ENCODE results near the gene CCRL2.
"Not testable (repeated sequence)": the region's sequence is repeated elsewhere in the genome, so short reads cannot be mapped to it uniquely, and the experiment has no call there.

The CCRL2 gene

DNA sequence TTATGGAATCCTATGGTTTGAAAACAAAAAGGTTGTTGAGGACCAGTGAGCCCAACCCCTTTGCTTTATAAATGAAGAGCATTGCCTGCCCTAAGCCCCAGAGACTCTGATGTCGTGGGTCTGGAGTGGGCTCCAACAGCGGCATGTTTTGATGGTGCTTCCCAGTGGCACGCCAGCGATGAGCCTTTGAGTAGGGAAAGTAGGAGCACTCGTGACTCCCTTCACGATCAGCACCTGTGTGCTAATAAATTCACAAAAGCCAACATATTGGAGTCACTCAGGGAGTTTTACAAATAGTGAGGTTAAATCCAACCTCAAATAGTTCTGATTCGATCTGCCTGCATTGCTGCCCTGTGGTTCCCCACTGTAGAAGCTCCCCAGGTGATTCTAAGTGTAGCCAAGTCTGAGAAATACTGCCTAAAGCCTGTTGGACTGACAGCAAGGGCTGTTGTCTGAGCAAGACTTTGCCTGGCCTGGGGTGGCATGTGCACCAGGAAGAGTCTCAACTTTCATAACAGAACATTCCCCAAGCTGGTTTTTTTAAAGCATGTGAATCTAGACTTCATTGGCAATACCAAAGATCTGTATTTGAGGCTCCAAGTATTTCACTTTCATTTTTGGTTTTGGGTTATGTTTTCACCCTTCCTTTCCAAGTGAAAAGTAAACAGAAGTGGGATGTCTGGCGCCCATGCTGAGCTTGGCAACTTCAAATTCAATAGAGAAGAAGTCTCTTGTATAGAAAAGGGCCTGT, 26.4 kb upstream of the CCRL2 start:
- no peak for DNase-seq

DNA sequence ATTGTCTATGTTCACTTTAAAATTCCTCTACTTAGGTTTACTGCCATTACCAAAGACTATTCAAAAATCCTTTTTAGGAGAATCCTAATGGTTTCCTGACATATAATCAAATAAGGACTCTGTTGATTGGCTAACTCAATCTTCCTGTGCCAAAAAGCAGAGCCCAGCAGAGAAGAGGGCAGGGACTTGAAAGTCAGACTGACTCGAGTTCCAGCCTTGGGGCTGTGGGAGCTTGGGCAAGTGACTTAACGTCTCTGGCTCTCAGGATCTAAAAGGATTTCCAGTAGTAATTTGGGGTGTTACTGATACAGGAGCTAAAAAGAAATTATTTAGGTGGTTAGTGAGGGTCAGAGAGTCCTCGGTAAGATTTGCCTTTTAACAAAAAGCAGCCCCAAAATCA, 25.4 kb upstream of the CCRL2 start:
- DNase-seq, result no peak

DNA sequence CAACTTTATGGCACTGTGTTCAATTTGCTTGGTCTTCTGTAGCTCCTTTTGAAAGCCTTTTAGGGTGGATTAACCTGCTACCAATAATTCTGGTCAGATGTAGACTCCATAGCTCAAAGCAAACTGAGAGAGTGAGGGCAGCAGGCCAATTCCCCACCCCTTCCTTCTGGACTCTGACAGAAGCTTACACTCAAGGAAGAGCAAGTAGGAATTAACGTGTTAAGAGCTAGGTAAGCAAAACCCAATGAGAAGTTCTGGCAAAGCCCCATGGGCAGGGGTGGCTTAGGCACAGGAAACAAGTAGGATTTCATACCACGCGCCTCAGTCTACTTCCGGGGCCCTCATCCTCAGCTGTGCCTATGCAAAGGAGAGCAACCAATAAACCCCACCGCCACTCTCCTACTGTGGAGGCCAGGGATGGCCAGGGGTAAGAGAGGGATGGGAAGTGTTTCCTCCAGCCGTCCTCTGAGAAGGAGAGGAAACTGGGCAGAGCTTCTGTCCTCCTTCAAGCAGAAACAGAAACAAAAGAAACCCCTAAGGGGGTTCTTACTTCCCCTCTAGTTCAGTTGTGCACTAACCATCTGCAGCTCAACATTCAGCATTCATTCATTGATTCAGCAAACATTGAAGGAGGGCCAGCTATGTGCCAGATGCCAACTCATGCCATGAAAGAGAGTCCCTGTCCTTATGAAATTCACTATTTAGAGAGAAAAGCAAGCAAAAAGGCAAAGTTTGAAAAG, 23.7 kb upstream of the CCRL2 start:
- DNase-seq, result no peak

DNA sequence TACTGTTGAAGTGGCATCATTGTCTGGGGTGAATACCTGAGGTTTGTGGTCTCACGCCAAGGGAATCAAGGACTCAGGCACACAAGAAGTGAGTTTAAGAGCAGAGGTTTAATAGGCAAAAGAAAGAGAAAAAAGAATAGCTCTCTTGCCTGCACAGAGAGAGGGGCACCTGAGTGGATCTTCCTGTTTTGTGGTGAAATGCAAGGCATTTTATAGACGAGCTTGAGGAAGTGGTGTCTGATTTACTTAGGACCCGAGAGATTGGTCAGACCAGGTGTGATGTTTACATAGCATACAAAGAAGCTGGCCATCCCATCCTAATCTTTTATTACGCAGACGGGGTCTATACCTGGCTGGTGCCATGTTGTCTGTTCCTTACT, 23.1 kb upstream of the CCRL2 start:
- DNase-seq, result no peak

DNA sequence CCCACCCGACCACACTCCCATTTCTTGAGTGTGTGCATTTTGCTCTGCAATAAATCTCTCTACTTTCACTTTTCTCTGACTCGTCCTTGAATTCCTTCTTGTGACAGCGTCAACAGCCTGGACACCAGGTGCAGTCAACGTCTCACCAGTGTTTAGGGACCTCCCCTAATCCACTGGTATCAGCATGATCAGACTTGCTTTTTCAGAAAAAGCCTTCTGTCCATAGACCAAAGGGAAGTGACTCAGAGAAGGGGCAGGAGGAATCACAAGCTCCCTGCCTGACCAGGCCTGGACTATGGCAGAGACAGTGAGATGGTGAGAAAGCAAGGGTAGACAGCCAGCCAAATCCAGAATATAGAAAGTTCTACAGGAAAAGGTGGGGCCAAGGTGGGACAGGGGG, 20.9 kb upstream of the CCRL2 start:
- DNase-seq, result no peak

DNA sequence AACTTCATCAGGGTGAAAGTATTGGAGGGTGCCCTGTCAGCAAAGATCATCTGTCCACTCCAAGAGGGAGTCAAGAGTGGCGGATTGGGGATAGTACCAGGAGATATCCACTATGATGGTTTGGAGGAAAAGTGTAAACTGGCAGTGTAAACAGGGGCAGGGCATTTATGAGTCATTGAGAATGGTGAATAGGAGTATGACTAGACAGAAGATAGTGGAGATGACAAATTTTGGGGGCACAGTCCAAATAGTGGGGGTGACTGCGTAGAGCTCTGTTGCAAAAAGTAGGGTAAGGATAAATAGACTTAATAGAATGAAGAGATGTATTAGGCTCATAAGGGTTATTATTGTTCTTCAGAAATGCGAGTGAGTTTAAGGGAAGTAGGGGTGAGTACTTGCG, 18.2 kb upstream of the CCRL2 start:
- DNase-seq, result not testable (repeated sequence)

DNA sequence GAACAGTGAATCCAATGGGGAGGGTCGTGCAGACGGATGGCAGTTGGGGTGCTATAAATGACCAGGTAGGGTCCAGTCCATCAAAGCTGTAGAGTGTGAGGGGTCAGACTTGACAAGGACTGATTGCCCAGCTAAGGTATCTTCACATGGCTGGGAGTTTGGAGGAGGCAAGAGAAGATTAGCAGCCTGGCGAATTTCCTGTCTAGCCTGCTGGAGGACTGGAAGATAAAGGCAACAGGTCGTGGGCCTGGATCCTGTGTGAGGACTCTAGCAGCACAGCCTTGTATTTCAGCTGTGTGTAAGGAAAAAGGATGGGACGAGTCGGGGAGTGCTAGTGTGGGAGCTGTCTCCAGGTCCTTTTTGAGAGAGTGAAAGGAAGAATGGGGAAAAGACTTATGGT, 17.8 kb upstream of the CCRL2 start:
- no peak for DNase-seq

DNA sequence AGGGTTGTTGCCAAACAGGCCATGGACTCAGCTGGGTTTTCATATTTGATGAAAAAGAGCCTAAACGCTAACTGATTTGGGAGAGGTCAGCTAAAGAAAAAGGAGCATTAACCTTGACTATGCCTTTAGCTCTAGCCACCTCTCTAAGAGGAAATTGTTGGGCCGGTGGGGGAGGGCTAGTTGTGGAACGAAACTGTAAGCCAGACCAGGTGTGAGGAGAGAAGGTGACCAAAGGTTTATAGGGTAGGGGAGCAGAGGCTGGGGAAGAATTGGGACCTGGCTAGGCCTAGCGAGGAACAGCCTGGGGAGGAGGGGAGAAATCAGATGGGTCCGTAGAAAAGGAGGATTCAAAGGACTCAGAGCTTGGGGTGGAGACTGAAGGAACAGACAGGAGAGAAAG, 15.5 kb upstream of the CCRL2 start:
- DNase-seq, result not testable (repeated sequence)

DNA sequence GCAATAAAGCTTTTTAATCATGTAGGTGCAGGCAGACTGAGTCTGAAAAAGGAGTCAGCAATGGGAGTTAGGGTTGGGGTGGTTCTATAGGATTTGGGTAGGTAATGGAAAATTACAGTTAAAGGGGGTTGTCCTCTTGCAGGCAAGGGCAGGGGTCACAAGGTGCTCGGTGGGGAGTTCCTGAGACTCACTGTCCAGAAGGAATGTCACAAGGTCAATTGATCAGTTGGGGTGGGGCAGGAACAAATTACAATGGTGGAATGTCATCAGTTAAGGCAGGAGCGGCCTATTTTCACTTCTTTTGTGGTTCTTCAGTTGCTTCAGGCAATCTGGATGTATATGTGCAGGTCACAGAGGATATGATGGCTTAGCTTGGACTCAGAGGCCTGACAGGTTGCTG, 14.0 kb upstream of the CCRL2 start:
- no peak for DNase-seq

DNA sequence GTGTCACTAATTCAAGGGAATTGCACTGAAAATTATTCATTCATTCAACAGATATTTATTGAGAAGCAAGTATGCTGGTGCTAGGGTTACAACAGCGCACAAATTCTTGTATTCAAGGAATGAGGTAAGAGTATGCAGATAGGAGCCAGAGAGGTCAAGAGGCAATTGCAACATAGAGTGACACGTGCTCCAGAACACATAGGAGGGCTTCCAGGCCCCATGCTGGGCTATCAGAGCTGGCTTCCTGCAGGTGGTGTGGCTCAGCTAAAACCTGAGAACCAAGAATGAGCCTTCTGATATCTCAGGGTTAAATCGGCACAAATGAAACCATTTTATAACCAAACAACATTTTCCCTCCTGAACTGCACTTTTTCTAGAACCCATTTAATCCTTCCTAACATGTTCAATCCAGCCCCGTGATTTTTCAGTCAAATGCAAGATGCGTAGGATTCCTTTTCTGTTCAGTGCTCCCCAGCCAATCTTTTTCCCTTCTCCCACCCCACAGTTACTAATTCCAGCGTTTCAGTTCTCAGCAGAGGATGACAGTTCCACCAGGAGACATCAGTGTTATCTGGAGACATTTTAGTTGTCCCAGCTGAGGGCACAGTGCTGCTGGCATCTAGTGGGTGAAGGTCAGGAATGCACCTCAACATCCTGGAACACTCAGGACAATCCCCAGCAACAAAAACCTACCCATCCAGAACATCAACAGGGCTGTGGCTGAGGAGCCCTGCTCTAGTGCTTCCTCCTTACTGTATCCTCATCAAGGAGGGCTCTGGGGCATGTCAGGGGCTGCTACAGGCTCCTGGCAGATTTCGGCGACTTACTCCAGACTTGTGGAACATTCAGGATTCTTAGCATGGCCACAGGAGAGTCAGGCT, 13.3 kb upstream of the CCRL2 start:
- DNase-seq, result no peak

DNA sequence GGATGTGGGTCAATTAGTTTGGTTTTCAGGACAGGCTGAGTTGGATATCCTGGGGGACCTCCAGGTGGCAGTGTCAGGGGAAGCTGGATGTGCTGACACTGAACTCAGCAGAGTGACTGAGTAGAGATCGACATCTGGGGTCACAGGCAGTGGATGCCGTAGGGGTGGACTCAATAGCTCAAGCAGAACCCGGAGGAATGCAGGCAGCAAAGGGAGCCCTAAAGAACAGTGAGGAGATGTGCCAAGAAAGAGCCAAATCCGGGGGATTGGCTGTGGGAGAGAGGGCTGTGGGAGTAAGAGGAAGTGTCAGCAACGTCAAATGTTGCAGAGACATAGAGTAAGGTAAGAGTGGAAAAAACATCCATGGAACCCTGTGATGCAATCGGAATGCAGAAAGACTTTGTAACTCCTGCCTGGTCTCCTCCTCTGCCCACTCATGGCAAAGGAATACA, 11.8 kb upstream of the CCRL2 start:
- no peak for DNase-seq

DNA sequence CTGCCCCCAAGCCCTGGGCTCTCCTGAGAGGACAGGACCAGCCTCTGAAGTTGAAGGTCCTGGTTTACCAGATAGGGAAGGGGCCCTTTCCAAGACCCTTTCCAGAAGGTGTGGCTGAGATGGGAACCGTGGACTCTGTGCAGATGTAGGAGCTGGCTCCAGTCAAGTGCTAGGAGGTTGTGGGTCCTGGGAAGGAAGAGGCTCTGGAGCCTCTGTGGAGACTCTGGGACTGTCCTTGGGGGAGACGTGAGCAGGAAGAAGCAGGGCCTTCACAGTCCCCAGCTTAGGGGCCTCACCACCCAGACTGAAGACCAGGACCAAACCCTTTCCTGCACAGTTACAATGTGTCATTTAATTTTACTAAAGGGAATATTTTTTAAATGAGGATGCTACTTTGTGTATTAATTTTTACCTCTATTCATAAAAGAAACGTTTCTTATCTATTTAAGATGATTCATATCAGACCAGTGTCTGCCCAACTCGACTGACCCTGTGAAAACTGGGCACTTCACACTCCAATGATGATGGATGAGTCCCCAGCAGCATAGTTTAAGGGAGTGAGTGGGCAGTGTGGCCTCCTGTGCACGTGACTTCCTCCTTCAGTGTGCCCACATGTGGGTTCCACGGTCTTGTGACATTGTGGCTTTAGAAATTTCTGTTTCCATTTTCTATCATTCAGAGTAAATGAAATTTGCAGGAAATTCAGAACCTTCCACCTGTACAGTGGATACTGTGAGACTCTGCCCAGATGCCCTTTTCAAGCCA, 11.1 kb upstream of the CCRL2 start:
- DNase-seq, result no peak

DNA sequence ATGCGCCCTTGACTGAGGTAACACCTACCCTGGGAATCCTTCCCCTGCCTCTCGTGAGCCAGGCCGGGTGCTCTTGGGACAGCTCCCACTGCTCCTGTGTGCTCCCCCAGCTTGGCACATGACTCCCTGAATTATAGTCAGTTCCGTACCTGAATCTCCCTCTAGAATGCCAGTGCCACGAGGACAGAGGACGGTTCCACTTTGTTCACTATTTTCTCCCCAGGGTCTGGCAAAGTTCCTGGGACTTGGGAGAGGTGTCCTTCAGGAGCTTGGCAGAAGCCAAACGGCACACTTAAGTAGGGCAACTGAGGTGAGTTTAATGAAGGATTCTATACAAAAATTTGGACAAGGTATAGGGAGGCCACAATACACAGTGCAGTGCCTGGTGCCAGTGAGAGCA, 9.9 kb upstream of the CCRL2 start:
- DNase-seq, result no peak

DNA sequence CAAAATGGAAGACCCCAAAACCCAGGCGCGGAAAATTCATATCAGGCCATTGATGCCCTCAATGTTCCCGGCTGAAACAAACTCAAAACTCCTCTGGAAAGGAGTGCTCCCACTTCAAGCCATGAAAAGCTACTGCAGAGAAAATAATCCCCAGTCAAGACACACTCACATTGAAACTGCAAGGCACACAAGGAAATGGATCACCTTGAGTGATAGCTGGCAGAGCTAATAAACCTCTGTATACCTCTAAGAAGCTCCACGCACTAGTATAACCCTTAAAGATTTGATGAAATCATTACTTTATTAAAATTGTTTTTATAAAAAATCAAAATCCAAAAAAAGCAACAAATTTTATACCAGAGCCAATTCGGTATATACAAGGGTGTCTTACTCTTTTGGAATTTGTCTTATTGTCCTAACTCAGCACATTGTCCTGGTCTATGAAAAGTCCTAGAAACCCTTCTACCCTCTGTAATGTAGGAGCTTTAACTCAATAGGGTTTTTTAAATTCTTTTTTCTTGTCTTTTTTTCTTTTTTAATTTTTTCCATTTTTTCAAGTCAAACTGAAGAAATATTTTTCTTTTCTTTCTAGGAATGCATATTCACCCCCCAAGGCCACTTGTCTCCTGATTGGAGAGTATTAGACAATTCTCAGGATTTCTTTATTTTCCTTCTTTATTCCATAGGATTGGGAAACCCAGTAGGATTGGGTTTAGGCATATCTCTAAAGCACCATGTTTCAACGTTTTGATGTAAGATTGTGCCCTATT, 8.7 kb upstream of the CCRL2 start:
- DNase-seq, result no peak

DNA sequence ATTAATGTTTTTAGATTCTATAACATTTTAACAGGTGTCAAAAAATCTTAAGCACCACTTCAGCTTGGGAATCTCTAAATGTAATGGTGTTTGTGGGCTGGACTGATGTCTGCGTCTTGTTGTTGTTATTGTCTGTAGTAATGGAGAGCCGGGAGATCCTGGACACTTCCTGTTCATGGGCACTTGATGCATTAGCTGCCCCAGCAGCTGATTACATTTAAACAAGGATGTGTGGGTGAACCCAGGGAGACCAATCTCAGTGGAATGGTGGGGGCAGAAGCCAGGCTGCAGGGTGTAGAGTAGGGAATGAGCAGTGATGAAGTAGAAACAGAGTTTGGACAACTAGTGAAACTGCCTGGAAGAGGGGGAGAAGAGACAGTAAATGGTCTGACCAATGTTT, 8.0 kb upstream of the CCRL2 start:
- DNase-seq, result no peak

DNA sequence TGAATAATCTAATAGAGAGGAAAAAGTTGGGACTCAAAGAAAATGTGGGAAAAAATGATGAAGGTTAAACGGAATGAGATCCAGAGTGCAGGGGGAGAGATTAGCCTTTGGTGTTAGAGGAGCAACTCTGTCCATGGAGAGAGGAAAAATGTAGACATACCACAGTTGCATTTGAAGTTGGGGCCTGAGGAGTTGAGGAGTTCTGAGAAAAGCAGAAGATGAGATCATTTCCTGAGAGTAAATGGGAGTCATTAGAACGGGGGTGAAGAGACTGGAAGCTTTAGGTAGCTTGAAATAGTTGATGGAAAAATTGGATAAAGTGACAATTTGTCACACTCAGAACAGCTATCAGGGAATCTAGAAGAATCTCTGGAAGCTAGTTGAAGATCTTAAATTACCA, 7.5 kb upstream of the CCRL2 start:
- no peak for DNase-seq

DNA sequence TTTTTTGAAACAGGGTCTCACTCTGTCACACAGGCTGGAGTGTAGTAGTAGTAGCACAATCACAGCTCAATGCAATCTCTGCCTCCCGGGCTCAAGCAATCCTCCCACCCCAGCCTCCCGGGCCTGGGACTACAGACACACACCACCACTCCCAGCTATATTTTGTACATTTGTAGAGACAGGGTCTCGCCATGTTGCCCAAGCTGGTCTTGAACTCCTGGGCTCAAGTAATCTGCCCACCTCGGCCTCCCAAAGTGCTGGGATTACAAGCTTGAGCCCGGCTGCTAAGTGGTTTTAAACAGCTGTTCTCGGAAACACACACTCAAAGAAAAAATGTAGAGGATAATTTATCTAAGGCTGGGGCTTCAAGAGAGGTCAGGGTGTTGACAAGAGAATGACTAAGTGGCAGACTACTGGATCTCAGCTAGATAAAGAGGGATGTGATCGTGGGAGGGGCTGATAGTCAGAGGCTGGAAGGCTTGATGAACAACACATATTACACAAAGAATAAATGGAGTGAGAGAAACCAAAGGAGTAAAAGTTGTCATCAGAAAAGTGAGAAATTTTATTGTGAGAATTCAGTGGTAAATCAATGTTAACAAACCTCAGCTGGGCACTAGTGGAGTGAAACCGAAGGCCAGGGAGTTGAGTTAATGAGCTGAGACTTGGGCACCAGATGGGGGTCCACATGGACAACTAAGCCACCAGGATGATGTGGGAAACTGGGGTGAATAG, 6.9 kb upstream of the CCRL2 start:
- no peak for DNase-seq

DNA sequence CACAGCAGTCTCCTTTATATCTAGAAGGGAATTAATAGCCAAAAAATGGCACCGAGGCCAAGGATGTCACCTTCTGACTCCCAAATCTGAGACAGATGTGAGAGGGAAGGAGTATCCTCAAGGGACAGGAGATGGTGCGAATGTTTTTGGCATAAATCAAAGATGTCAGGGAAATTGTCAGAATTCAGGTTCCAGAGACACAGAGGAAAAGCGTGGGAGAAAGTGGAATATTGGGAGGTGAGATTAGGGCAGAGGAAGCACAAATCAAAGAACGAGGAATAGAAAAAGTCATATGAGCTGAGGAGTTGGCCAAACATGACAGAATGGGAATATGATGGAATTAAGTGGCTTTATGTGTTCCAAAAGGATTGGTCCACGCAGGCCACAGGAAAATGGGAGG, 6.2 kb upstream of the CCRL2 start:
- DNase-seq, result no peak

DNA sequence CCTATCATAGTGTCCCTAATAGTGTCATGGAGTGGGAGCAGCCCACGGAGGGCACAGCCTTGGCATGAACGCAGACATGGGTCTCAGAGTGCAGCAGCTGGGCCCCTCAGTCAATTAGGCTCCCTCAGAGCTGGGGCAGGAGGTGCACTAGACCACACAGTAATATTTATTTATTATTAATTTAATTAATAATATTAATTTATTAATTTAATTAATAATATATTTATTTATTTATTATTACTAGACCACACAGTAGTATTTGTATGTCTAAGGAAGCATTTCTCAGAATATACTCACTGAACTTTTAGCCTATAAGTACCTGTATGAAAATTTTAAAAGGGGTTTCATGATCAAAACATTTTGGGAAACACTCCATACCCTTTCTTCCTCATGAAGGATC, 5.5 kb upstream of the CCRL2 start:
- no peak for DNase-seq

DNA sequence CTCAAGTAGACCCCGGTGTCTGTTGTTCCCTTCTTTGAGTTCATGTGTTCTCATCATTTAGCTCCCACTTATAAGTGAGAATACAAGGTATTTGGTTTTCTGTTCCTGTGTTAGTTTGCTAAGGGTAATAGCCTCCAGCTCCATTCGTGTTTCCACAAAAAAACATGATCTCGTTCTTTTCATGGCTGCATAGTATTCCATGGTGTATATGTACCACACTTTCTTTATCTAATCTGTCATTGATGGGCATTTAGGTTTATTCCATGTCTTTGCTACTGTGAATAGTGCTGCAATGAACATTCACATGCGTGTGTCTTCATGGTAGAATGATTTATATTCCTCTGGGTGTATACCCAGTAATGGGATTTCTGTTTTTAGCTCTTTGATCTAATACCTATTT, 4.2 kb upstream of the CCRL2 start:
- not testable (repeated sequence) for DNase-seq

DNA sequence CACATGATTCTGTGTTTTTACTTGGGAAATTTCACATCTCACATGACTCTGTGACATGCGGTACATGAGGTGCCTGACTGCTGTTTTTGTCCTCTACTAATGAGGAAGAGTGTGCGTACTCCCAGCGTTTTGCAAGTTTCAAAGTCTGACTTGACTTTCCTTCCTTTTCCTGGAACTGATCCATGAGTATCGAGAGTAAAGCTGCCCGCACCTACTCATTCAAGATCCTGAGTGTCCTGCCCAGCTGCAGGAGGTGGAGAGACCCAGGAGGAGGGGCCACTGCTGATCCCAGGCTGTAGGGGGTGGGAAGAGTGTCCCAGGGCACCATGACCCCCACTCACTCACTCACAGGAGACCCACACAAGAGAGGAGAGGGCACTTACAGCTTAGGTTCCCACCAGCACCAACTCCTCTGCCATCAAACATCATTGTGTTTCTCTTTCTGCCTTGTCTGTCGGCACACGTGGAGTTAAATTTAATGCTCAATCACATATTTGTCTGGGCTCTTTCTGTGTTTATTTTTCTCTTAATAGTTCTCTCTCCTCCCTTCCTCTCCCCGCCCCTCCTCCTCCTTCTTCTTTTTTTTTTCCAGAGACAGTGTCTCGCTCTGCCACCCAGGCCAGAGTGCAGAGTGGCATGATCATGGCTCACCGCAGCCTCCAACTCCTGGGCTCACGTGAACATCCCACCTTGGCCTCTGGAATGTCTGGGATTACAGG, 1.6 kb upstream of the CCRL2 start:
- DNase-seq, result no peak

All from activated CD8-positive, alpha-beta memory T cell treated with anti-CD3 and anti-CD28 coated beads, Interleukin-2, amount 50 U/mL, for 4 hours (primary cell).